B cell (primary cell): Measurements from ENCODE around the gene FAM114A2.
"Not testable (repeated sequence)": the region's sequence is repeated elsewhere in the genome, so short reads cannot be mapped to it uniquely, and the experiment has no call there.

ENCODE experiments used
- EZH2 ChIP-seq: IDR thresholded peaks from 2 replicates; pipeline ENCODE4 v1.6.1; 2012; ENCODE audit warnings: borderline replicate concordance, low read depth, mild to moderate bottlenecking, moderate library complexity, low read length; ENCODE audit not compliant: insufficient read depth, poor library complexity, severe bottlenecking
- TF ChIP-seq, protein P1 (sequence below): fragments of 200-600 bp; IDR thresholded peaks from one replicate; pipeline ENCODE4 v1.8.0; 2022; ENCODE audit warnings: antibody characterized with exemption, mild to moderate bottlenecking

DNA sequence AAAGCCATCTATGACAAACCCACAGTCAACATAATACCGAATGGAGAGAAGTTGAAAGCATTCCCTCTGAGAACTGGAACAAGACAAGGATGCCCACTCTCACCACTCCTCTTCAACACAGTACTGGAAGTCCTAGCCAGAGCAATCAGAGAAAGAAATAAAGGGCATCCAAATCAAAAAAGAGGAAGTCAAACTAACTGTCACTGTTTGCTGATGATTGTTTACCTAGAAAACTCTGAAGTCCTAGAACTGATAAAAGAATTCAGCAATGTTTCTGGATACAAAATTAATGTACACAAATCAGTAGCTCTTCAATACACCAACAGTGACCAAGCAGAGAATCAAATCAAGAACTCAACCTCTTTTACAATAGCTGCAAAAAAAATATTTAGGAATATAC lies 19.8 kb downstream of the FAM114A2 start:
- TF ChIP-seq, protein P1, sequence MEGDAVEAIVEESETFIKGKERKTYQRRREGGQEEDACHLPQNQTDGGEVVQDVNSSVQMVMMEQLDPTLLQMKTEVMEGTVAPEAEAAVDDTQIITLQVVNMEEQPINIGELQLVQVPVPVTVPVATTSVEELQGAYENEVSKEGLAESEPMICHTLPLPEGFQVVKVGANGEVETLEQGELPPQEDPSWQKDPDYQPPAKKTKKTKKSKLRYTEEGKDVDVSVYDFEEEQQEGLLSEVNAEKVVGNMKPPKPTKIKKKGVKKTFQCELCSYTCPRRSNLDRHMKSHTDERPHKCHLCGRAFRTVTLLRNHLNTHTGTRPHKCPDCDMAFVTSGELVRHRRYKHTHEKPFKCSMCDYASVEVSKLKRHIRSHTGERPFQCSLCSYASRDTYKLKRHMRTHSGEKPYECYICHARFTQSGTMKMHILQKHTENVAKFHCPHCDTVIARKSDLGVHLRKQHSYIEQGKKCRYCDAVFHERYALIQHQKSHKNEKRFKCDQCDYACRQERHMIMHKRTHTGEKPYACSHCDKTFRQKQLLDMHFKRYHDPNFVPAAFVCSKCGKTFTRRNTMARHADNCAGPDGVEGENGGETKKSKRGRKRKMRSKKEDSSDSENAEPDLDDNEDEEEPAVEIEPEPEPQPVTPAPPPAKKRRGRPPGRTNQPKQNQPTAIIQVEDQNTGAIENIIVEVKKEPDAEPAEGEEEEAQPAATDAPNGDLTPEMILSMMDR = not testable (repeated sequence)
- TF ChIP-seq EZH2 = not testable (repeated sequence)
